Adrenal gland (tissue), 5 donors: ENCODE data around the gene ZNF281.

ENCODE experiments used
- POLR2A ChIP-seq, 2 donors: fragments of 450-650 bp; IDR thresholded peaks; one replicate each; pipeline ENCODE4 v1.6.1; 2017; ENCODE audit warnings: antibody characterized with exemption in 2 of 2, mild to moderate bottlenecking in 2 of 2, moderate library complexity in 1 of 2
- TF ChIP-seq, protein P1 (sequence below), 6 experiments: fragments of 450-650 bp in 4 of 6; fragments of 200-600 bp in 2 of 6; sonication (generic) in 1 of 6; IDR thresholded peaks; 1 replicate in 5 of 6; 2 replicates in 1 of 6; pipeline versions ENCODE4 v1.5.1 to v1.8.0; 2016 to 2021; ENCODE audit warnings: antibody characterized with exemption in 6 of 6, mild to moderate bottlenecking in 2 of 6, moderate library complexity in 1 of 6
- donor health status: DM: no; HTN: no; CAD: no.

DNA sequence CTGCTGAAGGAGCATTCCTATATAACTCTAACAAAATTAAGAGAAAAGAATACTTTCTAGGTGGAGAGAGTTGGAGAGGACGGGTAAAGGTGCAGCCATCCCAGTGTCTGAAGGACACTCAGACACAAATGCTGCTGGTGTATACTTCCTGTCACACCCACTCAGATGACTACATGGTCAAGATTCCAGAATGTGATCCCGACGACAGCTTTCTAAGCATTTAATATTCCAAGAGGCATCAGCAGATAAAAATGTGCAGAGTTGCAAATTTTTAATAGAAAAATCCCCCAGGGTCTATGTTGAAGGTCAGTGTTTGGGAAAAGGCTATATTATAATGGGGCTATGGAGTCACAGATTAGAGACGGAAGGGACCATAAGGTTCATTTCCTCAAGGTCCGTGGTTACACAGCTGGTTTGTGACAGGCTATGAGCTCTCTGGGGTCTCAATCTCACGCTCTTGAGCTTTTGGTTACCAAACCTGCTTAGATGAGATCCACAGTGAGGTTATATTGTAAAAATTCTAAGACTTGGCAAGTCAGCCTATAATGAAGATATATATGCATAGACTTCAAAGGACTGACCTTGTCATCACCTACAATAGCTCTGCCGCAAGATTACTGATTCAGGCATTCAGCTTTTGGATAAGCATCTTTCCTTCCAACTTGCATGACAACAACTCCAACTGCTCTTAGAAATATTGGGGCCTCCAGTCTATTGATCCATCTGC is 35.1 kb downstream of the ZNF281 start:
- TF ChIP-seq, protein P1, sequence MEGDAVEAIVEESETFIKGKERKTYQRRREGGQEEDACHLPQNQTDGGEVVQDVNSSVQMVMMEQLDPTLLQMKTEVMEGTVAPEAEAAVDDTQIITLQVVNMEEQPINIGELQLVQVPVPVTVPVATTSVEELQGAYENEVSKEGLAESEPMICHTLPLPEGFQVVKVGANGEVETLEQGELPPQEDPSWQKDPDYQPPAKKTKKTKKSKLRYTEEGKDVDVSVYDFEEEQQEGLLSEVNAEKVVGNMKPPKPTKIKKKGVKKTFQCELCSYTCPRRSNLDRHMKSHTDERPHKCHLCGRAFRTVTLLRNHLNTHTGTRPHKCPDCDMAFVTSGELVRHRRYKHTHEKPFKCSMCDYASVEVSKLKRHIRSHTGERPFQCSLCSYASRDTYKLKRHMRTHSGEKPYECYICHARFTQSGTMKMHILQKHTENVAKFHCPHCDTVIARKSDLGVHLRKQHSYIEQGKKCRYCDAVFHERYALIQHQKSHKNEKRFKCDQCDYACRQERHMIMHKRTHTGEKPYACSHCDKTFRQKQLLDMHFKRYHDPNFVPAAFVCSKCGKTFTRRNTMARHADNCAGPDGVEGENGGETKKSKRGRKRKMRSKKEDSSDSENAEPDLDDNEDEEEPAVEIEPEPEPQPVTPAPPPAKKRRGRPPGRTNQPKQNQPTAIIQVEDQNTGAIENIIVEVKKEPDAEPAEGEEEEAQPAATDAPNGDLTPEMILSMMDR (IDR thresholded peaks at IDR 0.05), result no peak
- TF ChIP-seq POLR2A (IDR thresholded peaks at IDR 0.05), result no peak
